ENCODE results near the gene KLHL26.
A peak's percentile ranks its signal among the peaks of the same experiment; 100 is the strongest.

Gene KLHL26

GRCh38 chr19:18646535-18647370 lies 9.9 kb downstream of the KLHL26 start:
- DNase-seq (ENCODE audit: low read depth) = no peak
- TF ChIP-seq CTCF (IDR thresholded peaks at IDR 0.05; ENCODE audit: low read depth, low read length, missing control alignments) = no peak
- in situ Hi-C loops (cut with HindIII; ENCODE audit: low sequenced_read_pairs) = no loop called here
- no peak overlapping the region for H3K4me3 ChIP-seq (ENCODE audit: low read depth, low read length)

- no peak for TF ChIP-seq CTCF (IDR thresholded peaks at IDR 0.05; ENCODE audit: low read depth, low read length, missing control alignments)
- no peak overlapping the region for H3K4me3 ChIP-seq (ENCODE audit: low read depth, low read length)
- DNase-seq (ENCODE audit: low read depth) = no peak
- in situ Hi-C loops (cut with HindIII; ENCODE audit: low sequenced_read_pairs) = no loop called here
Measured at GRCh38 chr19:18647371-18647767, 10.5 kb downstream of the KLHL26 start.

DNA sequence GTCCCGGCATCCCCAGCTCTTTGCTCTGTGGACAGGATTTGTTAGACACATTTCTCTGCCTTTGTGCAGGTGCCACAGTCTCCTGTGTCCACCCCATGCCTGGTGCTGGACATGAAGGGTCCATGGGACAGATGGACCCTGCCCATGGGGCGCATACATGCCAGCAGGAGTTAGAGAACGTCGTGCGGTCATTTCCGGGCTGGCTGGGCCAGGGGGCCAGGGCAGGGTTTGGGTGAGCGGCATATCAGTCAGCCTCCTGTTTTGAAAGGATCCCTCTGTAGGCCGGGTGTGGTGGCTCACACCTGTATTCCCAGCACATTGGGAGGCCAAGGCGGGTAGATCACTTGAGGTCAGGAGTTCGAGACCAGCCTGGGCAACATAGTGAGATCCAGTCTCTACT lies 11.0 kb downstream of the KLHL26 start:
- in situ Hi-C loops (cut with HindIII; ENCODE audit: low sequenced_read_pairs) = no loop called here
- no peak for TF ChIP-seq CTCF (IDR thresholded peaks at IDR 0.05; ENCODE audit: low read depth, low read length, missing control alignments)
- H3K4me3 ChIP-seq (ENCODE audit: low read depth, low read length) = no peak overlapping the region
- DNase-seq (ENCODE audit: low read depth) = no peak

DNA sequence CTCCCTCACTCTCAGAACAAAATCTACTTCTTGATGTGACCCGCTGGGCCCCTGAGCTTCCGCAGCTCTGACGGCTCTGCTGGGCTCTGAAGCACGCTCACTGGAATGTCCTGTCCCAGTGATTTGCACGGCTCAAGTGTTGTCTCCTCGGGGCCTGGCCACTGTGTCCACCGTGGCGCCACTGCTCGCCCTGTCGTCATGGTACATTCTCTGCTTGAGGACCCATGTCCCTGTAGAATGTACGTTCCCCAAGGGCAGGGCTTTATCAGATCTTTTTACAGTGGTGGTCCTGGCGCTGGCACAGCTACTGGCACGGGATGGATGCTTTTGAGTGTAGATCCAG lies 12.1 kb downstream of the KLHL26 start:
- H3K4me3 ChIP-seq (ENCODE audit: low read depth, low read length) = no peak overlapping the region
- no peak for DNase-seq (ENCODE audit: low read depth)
- TF ChIP-seq CTCF (IDR thresholded peaks at IDR 0.05; ENCODE audit: low read depth, low read length, missing control alignments) = no peak

GRCh38 chr19:18649371-18650020 lies 12.7 kb downstream of the KLHL26 start:
- no peak for TF ChIP-seq CTCF (IDR thresholded peaks at IDR 0.05; ENCODE audit: low read depth, low read length, missing control alignments)
- in situ Hi-C loops (cut with HindIII; ENCODE audit: low sequenced_read_pairs) = no loop called here
- peak; percentile 38 for DNase-seq (ENCODE audit: low read depth)
- H3K4me3 ChIP-seq (ENCODE audit: low read depth, low read length) = no peak overlapping the region

More for the DNA sequence above, 12.1 kb downstream of the KLHL26 start:
- in situ Hi-C loops (cut with HindIII; ENCODE audit: low sequenced_read_pairs) = no loop called here

GRCh38 chr19:18650021-18650390 lies 13.2 kb downstream of the KLHL26 start:
- no peak for TF ChIP-seq CTCF (IDR thresholded peaks at IDR 0.05; ENCODE audit: low read depth, low read length, missing control alignments)
- in situ Hi-C loops (cut with HindIII; ENCODE audit: low sequenced_read_pairs) = no loop called here
- no peak overlapping the region for H3K4me3 ChIP-seq (ENCODE audit: low read depth, low read length)
- peak; percentile 23 for DNase-seq (ENCODE audit: low read depth)

Measured in astrocyte of the cerebellum (primary cell).